RWPE1 (cell line): ENCODE data around the gene MERTK.
"Not testable (repeated sequence)": the region's sequence is repeated elsewhere in the genome, so short reads cannot be mapped to it uniquely, and the experiment has no call there.

Experiments
- CTCF ChIA-PET: fragments of 350-600 bp; sonication (Branson Sonifier 250); formaldehyde crosslinking; extraction: SDS; loops from one replicate; lab custom pipeline; 2021; lab: Yijun Ruan, JAX
- POLR2A ChIA-PET: fragments of 400-600 bp; formaldehyde crosslinking; extraction: SDS; loops from one replicate; lab custom pipeline; 2020; ENCODE audit warnings: antibody characterized with exemption; ENCODE audit not compliant: low non-redundant PET; lab: Yijun Ruan, JAX
- DNase-seq: peaks from one replicate; pipeline ENCODE4 v3.0.0; 2012; ENCODE audit warnings: low spot score
- H3K27ac ChIP-seq: fragments of 450-650 bp; 2 replicates; pipeline ENCODE4 v1.5.1; 2017
- CTCF ChIP-seq: fragments of 450-650 bp; conservative IDR thresholded peaks from 2 replicates; pipeline ENCODE4 v1.5.1; 2017; ENCODE audit warnings: low read depth, mild to moderate bottlenecking

The MERTK gene

DNA sequence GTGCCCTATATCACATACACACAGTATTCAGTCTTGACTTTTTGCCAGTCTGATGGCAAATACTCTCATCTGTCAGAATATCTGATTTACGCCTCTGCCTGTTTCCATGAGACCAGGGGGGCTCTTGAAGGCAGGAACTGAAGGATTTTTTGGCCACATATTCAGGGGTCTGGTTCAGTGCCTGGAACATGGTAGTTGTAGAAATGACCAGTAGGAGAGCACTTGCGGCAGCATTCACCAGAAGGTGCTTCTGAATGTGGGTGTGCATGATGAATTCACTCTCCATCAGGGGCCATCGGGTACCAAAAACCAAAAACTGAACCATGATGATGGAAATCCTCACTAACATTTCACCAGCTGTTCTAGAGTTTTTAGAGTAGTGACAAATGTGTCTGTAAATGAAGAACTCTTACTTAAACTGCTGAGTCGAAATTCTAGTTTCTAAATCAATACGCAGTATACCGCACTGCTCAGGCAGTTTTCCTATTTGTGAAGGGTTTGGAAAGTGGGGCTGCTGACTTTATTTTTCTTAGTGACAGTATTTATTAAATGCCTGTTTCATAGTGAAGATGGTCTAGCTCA lies 54.6 kb downstream of the MERTK start:
- H3K27ac ChIP-seq = no peak overlapping the region
- DNase-seq = no peak
- POLR2A ChIA-PET = no interaction called here
- TF ChIP-seq CTCF = no peak
- CTCF ChIA-PET = interaction anchor here (0.7 kb wide), 1 partner anchor 16 kb away, joined by 3 read pairs; no protein-coding TSS in a partner anchor

DNA sequence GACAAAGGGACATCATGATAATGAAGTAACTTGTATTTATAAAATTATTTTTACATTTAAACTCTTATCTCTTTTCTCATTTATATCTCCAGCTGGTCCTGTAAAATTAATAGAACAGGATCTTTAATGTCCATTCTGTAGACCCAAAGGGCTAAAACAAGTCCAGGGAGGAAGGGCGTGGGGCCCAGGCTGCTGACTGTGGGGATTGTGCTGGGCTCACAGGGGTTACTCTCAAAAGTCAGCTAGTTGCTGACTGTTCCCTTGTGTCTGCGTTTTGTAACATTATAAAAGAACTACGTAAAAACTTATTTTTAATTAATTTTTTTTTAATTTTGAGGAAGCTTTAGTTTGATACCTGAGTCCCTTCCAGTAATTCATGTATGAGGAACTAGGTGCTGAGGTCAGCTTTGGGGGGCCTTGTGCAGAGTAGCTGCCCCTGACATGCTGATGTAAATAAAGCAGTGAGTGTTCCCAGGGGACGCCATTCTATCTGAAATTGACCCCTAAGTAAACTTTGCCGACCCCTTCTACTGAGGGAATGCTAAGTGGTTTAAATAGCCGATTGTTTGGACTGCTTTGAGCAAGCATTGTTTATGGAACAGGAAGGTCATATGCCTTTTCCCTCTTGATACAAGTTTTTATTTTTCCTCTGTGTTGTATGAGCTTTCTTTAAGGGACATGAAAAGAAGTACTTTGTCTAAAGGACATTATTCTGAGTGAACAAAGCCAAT lies 56.4 kb downstream of the MERTK start:
- no peak for DNase-seq
- ChIA-PET POLR2A (no interaction called here), CTCF (no interaction called here)
- no peak overlapping the region for H3K27ac ChIP-seq
- TF ChIP-seq CTCF = no peak

DNA sequence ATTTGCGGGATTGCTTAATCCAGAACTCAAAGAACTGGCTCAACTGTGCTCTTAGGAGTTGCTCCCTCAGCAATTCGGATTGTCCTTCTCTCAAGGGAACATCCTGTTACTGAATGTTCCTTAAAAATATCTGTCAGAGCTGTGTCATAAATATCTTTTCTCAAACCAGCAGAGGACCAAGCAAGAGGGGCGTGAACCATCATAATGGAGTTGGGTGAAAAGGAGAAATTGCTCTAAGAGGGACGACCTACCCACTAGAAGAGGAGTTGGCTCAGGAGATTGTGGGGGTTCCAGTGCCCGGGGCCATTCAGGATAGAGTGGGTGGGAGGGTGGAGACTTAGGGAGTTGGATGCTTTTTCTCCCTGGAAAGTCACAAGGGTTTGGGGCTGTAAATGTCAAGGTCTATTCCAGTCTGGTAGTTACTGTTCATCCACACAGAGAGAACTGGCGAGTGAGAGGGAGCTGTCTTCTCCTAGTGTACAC lies 59.5 kb downstream of the MERTK start:
- ChIA-PET CTCF (no interaction called here), POLR2A (no interaction called here)
- DNase-seq = no peak
- no peak for TF ChIP-seq CTCF
- H3K27ac ChIP-seq = no peak overlapping the region

GRCh38 chr2:111958901-111959300 lies 60.5 kb downstream of the MERTK start:
- DNase-seq = no peak
- ChIA-PET CTCF (interaction anchor here (0.6 to 1.0 kb wide), 4 partner anchors 12 to 60 kb away, joined by 3 to 5 read pairs (median 3); partner anchors contain the start of gene MERTK), POLR2A (no interaction called here)

DNA sequence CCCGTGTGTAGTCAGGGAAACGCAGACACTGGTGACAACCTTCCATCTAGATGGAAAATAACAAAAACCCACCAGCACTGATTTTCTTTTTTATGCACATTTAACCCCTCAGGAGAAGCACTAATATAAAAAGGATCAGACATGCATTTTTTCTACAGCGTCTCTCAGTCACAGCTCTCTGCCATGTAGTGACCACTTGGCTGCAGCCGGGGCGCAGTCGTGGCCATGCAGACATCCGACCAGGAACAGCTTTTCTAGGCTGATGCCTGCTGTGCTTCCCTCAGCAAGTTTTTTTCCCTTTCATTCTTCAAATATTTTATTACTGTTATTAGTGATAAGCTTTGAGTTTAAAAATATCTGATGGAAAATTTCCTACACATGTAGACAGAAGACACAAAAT lies 63.3 kb downstream of the MERTK start:
- DNase-seq = no peak
- POLR2A ChIA-PET = no interaction called here
- CTCF ChIA-PET = no interaction called here
- no peak overlapping the region for H3K27ac ChIP-seq
- TF ChIP-seq CTCF = no peak

More at GRCh38 chr2:111958901-111959300, 60.5 kb downstream of the MERTK start:
- no peak overlapping the region for H3K27ac ChIP-seq
- no peak for TF ChIP-seq CTCF

GRCh38 chr2:111963086-111963485 lies 64.7 kb downstream of the MERTK start:
- H3K27ac ChIP-seq, CTCF ChIA-PET, POLR2A ChIA-PET, DNase-seq: not testable (repeated sequence)

DNA sequence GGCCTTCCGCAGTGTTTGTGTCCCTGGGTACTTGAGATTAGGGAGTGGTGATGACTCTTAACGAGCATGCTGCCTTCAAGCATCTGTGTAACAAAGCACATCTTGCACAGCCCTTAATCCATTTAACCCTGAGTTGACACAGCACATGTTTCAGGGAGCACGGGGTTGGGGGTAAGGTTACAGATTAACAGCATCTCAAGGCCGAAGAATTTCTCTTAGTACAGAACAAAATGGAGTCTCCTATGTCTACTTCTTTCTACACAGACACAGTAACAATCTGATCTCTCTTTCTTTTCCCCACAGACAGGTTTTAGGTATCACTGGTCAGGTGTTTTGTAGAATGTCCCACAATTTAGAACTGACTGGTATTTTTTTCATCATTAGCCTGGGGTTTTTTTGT lies 65.1 kb downstream of the MERTK start:
- CTCF ChIA-PET = interaction anchor here (0.6 kb wide), 1 partner anchor 130 kb away, joined by 3 read pairs; no protein-coding TSS in a partner anchor
- H3K27ac ChIP-seq = not testable (repeated sequence)

More for the DNA sequence above, 65.1 kb downstream of the MERTK start:
- POLR2A ChIA-PET, DNase-seq: not testable (repeated sequence)
